GM19455 (cell line): ENCODE results near the gene SLAMF1.
"Not testable (repeated sequence)": the region's sequence is repeated elsewhere in the genome, so short reads cannot be mapped to it uniquely, and the experiment has no call there.

Source experiments
- ATAC-seq: cut with Tn5 transposase; IDR thresholded peaks from one replicate; pipeline ENCODE4 v1.9.1; 2021; ENCODE audit not compliant: unreplicated experiment

Gene SLAMF1

DNA sequence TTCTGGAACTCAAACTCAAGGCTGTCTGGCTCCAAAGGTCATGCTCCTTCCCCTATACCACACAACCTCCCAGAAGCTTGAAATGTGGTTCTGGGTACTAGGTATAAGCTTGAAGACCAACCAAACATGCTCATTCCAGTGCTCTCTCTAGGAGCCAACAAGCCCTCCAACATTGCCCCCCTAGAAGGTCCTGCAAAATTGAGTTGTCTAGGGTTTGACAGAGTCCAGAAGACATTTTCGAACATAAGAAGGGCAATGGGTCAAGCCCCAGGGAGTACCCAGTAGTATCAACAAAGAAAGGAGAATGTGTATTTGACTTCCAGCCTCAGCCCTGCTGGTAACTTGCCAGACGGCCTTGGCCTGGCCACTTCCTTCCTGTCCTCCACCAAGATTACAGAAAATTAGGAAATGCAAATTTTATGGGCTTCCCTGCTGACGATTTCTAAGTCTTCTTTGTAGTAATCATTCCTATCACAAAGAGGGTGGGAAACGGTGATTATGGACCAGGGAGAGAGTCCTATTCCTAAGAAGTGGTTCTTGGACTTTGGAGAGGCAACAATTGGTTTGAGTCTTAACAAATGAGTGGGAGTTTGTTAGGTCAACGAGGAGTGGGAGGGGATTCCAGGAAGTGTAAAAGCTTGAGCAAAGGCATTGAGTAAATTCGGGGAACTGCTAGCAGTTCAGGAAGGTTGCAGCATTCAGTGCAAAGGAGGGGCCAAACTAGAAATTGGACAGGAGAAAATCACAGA lies 18.7 kb upstream of the SLAMF1 start:
- no peak for ATAC-seq

DNA sequence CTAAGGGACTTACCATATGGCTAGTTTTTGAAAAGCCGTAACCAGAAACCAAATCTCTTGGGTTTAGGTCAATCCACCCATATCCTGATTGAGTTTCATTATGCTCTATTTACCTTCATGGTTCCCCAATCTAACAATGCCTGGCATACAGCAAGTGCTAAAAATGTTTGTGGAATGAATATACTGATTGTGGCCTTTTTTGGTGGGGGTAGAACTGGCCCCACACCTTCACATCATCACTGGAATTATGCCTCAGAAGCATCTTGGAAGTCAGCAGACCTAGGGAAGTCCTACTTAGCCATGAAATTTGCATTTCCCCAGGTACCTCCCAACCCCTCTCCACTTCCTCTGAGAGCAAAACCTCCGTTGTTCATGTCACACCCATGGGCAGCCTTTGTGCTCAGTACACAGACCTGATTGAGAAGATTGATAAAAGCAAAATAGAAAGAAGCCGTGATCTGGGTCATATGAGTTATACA lies 17.8 kb upstream of the SLAMF1 start:
- ATAC-seq: peak; percentile 65

DNA sequence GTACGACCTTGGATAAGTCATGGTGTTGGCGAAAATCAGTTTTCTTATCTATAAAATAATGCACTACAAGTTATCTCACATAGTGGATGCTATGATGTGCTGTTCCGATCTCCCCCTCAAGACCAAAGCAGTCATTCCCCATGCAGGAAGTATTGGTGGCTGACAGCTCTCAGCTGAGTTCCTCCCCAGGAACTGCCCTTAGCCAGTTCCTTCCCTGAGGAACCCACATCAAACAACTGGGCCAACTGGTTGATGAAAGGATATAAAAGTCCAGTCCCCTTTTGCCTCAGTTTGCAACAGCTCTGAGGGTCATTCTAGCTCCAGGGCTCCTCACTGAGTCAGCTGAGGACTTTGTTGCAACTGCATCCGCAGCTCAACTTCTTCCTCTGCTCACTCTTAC lies 16.1 kb upstream of the SLAMF1 start:
- ATAC-seq: no peak

DNA sequence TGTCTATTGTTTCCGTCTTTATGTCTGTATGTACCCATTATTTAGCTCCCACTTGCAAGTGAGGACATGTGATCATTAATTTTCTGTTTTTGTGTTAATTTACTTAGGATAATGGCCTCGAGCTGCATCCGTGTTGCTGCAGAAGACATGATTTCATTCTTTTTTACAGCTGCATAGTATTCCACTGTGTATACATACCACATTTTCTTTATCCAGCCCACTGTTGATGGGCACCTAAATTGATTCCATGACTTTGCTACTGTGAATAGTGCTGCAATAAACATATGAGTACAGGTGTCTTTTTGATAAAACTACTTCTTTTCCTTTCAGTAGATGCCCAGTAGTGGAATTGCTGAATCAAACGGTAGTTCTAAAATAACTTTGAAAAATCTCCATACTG lies 12.7 kb upstream of the SLAMF1 start:
- ATAC-seq: no peak

DNA sequence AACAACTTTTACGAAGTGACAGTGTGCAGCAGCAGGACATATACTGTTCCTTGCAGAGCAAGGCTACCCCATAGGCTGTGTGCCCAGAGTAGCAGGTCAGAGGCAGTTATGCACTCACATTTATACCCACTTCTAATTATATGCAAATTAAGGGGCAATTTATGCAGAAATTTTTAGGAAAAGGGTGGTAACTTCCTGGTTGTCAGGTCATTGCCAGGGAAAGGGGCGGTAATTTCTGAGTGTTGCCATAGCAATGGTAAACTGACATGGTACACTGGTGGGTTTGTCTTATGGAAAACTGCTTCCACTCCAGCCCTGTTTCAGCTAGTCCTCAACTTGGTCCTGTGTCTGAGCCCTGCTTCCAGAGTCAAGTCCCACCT lies 12.0 kb upstream of the SLAMF1 start:
- ATAC-seq: no peak

DNA sequence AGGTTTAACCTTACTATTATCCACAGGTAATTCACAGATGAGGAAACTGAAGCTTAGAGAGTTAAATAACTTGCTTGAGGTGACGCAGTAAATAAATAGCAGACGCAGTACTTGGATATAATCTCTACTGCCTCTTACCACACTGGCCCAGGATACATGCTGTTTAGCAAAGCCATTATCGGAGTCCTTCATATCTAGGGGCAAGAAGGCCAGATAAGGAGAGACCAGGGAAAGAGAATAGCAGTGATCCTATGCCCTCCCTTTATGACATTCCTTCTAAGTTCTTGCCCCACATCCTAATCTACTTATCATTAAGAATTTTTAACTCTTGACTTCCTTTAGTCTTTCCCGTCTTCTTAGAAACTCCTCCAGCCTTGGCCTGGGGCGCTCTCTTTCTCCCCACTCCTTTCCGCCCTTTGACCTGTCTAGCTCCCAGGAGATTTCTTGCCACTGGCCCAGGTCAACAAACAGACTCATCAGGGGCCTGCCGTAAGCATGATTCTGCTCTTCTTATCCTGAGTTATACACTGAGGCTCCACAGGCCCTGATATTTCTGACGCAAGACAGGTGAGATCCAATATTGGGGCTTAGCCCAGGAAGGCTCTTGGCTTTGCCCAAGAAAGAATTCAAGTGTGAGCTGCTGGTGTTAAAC lies 11.4 kb upstream of the SLAMF1 start:
- no peak for ATAC-seq

DNA sequence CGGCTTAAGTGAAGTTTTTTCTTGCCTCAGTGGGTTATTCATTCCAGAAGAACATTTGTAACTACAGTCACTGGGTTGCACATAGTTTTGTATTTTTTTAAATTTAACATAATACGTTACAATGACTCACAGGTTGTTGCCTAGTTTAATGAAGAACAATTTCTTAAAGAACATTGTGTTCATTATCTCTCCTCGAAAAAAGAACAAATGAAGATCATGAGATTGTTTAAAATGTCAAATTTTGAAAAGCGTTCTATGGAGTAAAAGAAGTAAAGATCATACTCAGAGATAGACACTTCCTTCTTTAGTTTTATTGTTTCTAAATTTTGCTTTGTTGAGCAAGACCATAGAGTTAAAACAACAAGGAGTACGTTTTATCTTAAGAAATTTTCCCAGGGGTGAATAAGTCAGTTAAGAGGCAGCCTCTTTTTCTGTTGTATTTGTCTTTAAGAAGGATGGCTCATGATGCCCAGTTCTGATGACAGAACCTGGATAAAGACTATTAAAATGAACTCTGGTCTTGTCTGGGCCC lies 10.5 kb upstream of the SLAMF1 start:
- no peak for ATAC-seq

DNA sequence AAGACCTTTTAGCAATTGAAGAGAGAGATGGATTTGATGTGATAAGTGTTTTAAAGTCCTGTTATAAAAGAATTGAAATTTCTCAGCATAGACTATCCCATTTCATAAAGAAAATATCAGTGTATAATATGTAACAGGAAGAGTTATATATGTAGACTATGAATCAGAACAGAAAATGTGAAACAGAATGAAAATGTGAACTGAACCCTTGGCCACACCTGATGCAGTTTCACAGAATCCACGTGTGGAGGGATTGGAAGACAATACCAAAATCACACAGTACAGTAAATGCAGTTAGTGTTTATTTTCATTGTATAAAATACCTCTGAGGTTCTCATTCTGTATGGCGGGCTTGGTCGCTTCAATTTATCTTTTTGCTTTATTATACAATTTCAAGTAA lies 9.9 kb upstream of the SLAMF1 start:
- ATAC-seq: no peak

DNA sequence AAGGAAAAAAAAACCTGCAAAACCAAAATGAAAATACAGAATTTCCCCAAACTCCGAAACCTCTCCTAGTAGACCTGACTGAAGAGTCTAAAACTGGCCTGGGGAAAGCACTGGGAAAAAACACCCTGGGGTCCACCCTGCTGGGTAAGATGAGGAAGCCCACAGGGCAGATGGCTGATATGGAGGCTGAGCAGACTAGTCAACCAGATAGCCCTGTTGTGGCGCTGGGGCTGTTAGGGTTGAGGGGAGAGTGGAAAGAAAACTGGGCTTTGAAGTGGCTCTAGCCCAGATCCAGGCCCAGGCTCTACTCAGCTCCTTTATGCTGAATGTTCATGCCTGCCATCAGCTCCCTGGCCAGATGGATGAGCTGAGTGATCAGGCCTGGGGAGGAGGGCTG lies 6.8 kb upstream of the SLAMF1 start:
- ATAC-seq: no peak

DNA sequence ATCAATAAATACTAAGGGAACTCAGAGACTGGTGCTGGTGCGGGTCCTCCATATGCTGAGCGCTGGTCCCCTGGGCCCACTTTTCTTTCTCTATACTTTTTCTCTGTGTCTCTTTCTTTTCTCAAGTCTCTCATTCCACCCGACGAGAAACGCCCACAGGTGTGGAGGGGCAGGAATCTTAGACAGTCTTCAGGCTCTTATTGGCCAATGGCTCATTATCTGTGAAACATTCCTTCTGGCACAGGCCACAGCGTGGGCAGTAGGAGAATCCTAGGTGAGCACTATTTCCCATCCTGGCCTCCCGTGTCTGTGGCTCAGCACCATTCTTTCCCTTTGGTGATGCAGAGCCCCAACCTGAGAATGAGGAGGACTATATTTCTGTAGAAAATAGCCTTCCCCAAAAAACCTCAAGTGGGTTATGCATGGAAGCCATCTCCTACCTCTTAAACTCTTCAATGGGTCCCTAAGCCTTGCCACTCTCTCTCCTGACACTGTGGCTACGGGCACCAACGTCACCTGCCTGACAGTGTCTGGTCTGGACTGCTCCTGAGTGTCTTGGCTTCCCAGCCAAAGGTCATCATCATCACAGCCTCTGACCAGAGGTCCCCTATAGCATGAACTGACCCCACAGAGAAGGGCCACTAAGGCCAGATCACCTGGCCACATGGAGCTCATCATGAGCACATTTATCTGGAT lies 6.2 kb upstream of the SLAMF1 start:
- no peak for ATAC-seq

DNA sequence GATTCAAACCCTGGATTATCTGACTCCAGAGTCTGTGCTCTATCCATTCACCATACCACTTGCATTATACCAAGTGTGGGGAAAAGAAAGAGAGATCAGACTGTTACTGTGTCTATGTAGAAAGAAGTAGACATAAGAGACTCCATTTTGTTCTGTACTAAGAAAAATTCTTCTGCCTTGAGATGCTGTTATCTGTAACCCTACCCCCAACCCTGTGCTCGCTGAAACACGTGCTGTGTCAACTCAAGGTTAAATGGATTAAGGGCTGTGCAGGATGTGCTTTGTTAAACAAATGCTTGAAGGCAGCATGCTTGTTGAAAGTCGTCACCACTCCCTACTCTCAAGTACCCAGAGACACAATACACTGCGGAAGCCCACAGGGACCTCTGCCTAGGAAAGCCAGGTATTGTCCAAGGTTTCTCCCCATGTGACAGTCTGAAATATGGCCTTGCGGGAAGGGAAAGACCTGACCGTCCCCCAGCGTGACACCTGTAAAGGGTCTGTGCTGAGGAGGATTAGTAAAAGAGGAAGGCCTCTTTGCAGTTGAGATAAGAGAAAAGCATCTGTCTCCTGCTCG lies 5.3 kb upstream of the SLAMF1 start:
- ATAC-seq: not testable (repeated sequence)

DNA sequence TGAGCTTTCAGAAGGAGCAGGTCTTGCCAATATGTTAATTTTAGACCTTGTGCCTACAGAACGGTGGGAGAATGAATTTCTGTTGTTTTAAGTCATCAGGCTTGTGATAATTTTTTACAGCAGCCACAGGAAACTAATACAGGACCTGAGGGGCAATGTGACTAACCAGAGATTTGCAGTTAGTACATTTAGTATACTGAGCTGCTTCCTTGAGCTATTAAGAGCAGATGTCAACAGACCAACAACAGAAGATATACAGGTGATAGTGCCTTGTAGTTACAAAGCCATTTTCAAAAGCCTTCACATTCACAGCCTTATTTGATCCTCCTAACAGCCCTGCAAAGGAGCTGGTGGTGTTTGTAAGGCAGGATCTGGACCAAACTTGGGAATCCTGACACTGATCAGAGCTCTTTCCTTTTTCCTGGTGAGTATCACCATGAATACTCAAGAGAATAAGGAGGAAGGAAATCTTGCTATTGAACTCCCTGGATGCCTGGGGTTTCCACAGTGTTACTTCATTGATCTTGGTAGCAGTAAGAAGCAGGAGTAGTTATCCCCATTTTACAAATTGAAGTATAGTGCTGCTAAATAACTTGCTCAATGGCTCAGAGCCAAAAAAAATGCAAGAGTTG lies 4.7 kb upstream of the SLAMF1 start:
- ATAC-seq: no peak

DNA sequence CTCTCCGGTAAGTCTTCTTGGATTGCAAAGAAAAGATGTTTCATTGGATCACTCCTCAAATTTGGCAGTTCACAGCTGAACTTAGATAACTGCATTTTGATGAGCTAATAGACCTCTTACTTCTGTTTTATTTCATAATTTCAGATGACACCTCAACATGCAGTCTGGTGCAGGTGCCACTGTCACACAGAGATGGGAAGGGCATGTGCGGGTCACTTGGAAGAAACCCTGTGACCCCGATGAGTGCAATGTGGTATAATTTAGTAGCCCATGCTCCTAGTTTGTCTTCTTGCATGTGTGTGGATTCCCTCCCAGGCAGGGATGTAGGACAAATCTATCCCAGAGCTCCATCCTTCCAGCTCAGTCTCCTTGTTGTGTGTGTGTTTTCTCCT lies 481 bp upstream of the SLAMF1 start:
- no peak for ATAC-seq

DNA sequence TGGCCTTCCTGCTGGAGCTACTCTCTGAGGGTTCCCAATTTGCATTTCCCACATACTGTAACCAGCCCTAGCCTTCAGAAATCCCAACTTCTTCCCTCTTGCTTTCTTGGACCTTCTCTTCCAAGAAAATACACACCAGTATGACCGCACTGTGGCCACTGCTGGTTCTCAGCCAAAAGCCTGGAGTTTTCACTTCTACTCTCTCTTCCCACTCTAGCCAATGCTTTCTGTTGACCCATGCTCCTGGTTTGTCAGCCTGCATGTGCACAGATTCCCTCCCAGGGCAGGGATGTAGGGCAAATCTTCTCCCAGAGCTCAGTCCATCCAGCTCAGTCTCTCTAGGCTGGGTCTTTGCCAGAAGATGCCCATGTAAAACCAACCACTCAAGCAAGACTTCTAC lies 664 bp downstream of the SLAMF1 start:
- ATAC-seq: no peak

DNA sequence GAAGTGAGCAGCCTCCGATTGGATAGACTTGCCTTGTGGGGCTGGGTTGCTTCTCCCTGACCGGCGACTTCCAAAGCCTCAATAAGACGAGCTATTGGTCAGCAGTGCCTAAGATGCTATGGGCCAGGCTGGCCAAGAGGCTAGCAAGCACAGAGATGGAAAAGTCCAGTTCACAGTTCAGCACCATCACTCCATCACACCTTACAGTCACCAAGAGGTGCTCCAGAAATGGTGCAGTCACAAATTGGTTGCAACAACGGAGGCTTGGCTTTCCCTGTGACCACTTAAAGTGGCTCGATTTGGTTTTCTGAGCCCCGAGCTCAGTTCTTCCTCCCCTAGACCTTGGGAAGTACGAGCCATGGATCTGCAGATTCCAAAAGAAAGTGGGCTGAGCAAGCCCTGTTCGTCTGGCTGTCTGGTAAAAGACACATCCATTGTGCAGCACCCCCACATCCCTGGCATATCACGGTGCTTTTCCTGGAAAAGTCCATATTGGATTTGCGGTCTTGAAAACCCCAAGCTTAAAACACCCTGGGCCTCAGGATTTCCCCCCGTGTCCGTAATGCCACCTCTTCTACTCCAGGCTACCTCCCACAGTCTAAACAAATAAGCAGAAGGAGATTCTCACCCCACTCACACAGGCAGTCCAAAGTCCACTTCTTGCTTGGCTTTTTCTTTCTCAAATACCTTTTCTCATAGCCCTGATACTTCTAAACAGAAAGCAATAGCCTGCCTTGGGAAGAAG lies 1.3 kb downstream of the SLAMF1 start:
- no peak for ATAC-seq

DNA sequence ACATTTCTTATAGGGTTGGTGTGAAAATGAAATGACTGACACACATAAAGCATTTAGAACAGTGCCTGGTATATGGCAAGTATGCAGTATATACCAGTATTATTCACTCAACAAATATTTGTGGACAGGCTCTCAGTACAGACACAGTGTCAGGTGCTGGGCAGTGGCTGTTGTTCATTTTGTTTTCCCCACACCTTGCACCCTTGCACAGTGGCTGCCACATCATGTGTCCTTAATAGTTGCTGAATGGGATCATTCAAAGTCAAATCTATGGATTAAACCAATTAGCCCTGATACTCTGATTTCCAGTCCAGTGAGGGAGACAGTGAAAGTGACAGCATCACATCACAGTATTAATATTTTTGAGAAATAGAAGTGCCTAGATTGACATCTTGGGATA lies 2.4 kb downstream of the SLAMF1 start:
- ATAC-seq: no peak

DNA sequence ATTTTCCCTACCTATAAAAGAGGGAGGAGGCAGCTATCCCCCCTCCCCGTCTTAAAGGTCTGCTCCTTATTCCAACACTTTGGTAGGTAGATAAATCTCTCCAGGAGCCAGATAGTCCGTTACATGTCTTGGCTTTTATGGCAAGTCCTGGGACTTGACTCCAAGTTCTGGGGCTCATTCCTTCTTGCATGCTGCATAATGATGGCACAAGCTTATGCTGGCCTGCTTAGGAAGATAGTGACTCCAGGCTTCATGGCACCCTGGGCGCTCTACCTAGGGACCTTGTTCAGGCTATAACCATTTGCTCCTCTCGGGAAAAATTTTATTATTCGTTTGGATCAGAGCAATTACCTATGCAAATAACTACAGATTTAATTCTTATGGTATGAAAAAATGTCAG lies 3.7 kb downstream of the SLAMF1 start:
- no peak for ATAC-seq

DNA sequence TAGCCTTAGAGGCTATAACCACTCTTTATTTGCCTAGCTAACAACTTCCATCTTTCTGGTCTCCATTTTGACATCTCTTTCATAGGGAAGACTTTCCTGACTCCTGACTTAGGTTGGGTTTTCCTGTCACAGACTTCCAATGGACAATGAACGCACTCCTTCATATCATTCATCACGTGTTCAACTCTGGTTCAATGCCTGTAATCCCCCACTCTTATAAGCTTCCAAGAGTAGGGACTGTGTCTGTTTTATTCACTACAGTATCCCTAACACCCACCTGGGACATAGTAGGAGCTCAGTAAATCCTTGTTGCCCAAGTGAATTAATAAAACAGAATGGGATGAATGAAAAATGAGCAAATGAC lies 4.6 kb downstream of the SLAMF1 start:
- ATAC-seq: no peak

DNA sequence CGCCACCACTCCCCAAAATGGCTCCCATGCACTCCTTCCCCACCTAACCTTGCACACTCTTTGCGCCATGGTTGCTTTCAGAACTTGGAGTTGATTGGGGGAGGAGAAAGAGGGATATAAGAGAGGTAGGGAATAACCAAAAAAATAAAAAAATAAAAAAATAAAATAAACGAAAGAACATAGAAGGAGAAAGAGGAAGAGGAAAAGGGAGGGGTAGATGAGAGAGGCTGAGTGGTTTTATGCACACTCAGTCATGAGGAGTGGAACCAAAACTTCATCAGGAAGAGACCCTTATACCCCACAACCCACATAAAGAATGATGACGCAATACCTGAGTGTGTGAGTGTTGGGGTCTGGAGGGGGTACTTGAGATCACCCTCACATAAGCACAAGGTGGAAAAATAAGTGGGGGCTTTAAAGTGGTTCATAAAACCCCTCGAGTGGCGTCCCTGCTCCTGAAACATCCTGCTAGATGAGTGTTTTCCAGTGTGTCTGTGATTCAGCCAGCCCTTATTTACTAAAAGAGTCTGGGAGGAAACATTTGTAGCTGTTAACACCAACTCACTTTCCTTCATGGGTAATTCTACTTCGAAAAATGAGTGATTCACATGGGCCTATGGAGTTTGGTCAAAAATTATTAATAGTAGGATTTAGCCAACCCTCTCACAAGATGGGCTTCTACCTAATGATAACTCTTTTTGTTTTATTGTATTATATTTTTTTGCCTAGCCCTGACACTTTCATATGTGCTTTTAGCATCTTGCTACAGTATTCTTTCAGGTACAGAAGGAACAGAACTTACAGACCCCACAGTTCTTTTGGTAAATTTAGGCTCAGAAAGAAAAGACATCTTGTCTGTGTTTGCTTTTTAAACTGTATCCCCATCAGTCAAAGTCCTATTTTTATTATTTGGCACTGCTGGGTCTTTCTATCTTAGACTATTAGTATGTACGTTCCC lies 5.2 kb downstream of the SLAMF1 start:
- ATAC-seq: no peak
